GM18519 (cell line): ENCODE results near the gene EYS.
"Not testable (repeated sequence)": the region's sequence is repeated elsewhere in the genome, so short reads cannot be mapped to it uniquely, and the experiment has no call there.

Experiments used
- ATAC-seq: cut with Tn5 transposase; IDR thresholded peaks from one replicate; pipeline ENCODE4 v1.9.1; 2021; ENCODE audit warnings: mild to moderate bottlenecking, moderate library complexity; ENCODE audit not compliant: unreplicated experiment, low FRiP score

Gene EYS

GRCh38 chr6:65469650-65470049, 237.4 kb downstream of the EYS start:
- no peak for ATAC-seq

- no peak for ATAC-seq
Measured at GRCh38 chr6:65468307-65468706, 238.7 kb downstream of the EYS start.

GRCh38 chr6:65461121-65461520, 245.9 kb downstream of the EYS start:
- no peak for ATAC-seq

- no peak for ATAC-seq
Measured at GRCh38 chr6:65452333-65452732, 254.7 kb downstream of the EYS start.

- no peak for ATAC-seq
Measured at GRCh38 chr6:65450451-65450850, 256.6 kb downstream of the EYS start.

- no peak for ATAC-seq
Measured at GRCh38 chr6:65449926-65450325, 257.1 kb downstream of the EYS start.

- no peak for ATAC-seq
Measured at GRCh38 chr6:65448866-65449265, 258.2 kb downstream of the EYS start.

GRCh38 chr6:65436281-65436680, 270.7 kb downstream of the EYS start:
- ATAC-seq = no peak

- ATAC-seq = no peak
Measured at GRCh38 chr6:65416621-65417020, 290.4 kb downstream of the EYS start.

- ATAC-seq = no peak
Measured at GRCh38 chr6:65410309-65410708, 296.7 kb downstream of the EYS start.

- ATAC-seq = no peak
Measured at GRCh38 chr6:65402564-65402963, 304.5 kb downstream of the EYS start.

- ATAC-seq = no peak
Measured at GRCh38 chr6:65399355-65400084, 307.5 kb downstream of the EYS start.

GRCh38 chr6:65398851-65399250, 308.2 kb downstream of the EYS start:
- no peak for ATAC-seq

- no peak for ATAC-seq
Measured at GRCh38 chr6:65350530-65350929, 356.5 kb downstream of the EYS start.

- ATAC-seq = not testable (repeated sequence)
Measured at GRCh38 chr6:65302655-65303054, 404.4 kb downstream of the EYS start.

- no peak for ATAC-seq
Measured at GRCh38 chr6:65299236-65299635, 407.8 kb downstream of the EYS start.

- ATAC-seq = no peak
Measured at GRCh38 chr6:65295812-65296211, 411.2 kb downstream of the EYS start.

- ATAC-seq = no peak
Measured at GRCh38 chr6:65289491-65289890, 417.5 kb downstream of the EYS start.

GRCh38 chr6:65285275-65285674, 421.8 kb downstream of the EYS start:
- no peak for ATAC-seq

GRCh38 chr6:65280060-65280459, 427.0 kb downstream of the EYS start:
- ATAC-seq = no peak

GRCh38 chr6:65262241-65262640, 444.8 kb downstream of the EYS start:
- ATAC-seq = no peak

- ATAC-seq = no peak
Measured at GRCh38 chr6:65259982-65260381, 447.0 kb downstream of the EYS start.

GRCh38 chr6:65259059-65259458, 448.0 kb downstream of the EYS start:
- ATAC-seq = no peak
